KMS-11 (cell line): ENCODE results near the gene FCHO2.

Experiments used
- H2AFZ ChIP-seq: fragments of 200-600 bp; sonication (generic); 2 replicates; pipeline ENCODE4 v1.6.1; 2016; ENCODE audit warnings: antibody characterized with exemption, mixed run types, low read depth
- H3K27ac ChIP-seq: fragments of 200-600 bp; sonication (generic); 2 replicates; pipeline ENCODE4 v1.6.1; 2016; ENCODE audit warnings: mild to moderate bottlenecking, mixed run types
- H3K27me3 ChIP-seq: fragments of 200-600 bp; sonication (generic); 2 replicates; pipeline ENCODE4 v1.6.1; 2017; ENCODE audit warnings: mild to moderate bottlenecking, low read depth, mixed run types, moderate library complexity; ENCODE audit not compliant: insufficient read depth
- H3K36me3 ChIP-seq: fragments of 200-600 bp; sonication (generic); 2 replicates; pipeline ENCODE4 v1.6.1; 2017; ENCODE audit warnings: mild to moderate bottlenecking, mixed run types; ENCODE audit not compliant: insufficient read depth
- H3K4me1 ChIP-seq: fragments of 200-600 bp; sonication (generic); 2 replicates; pipeline ENCODE4 v1.6.1; 2016; ENCODE audit warnings: mild to moderate bottlenecking, low read depth, mixed run types; ENCODE audit not compliant: poor library complexity, severe bottlenecking
- H3K4me2 ChIP-seq: fragments of 200-600 bp; sonication (generic); 2 replicates; pipeline ENCODE4 v1.7.0; 2016; ENCODE audit warnings: mild to moderate bottlenecking, mixed run types
- H3K4me3 ChIP-seq: fragments of 200-600 bp; sonication (generic); IDR thresholded peaks from 2 replicates; pipeline ENCODE4 v1.6.1; 2017; ENCODE audit warnings: low read depth, low read length, mixed read lengths; ENCODE audit not compliant: insufficient read depth
- H3K79me2 ChIP-seq: fragments of 200-600 bp; sonication (generic); 2 replicates; pipeline ENCODE4 v1.6.1; 2016; ENCODE audit warnings: low read depth, mixed run types; ENCODE audit not compliant: insufficient read depth
- H3K9ac ChIP-seq: fragments of 200-600 bp; sonication (generic); 2 replicates; pipeline ENCODE4 v1.6.1; 2016; ENCODE audit warnings: mild to moderate bottlenecking, mixed run types
- H4K20me1 ChIP-seq: fragments of 200-600 bp; sonication (generic); 2 replicates; pipeline ENCODE4 v1.6.1; 2016; ENCODE audit warnings: mild to moderate bottlenecking, mixed run types; ENCODE audit not compliant: insufficient read depth
- TF ChIP-seq, protein P1 (sequence below): fragments of 200-600 bp; sonication (generic); conservative IDR thresholded peaks from 2 replicates; pipeline ENCODE4 v1.6.1; 2017; ENCODE audit warnings: low read depth, mild to moderate bottlenecking, antibody characterized with exemption, low read length, moderate library complexity, mixed read lengths

FCHO2 gene

GRCh38 chr5:73136055-73136562 is 180.3 kb downstream of the FCHO2 start:
- Histone ChIP-seq H3K4me3 (no peak overlapping the region), H3K36me3 (no peaks in the 10 kb centered on the region), H3K27me3 (no peaks in the 10 kb centered on the region), H3K4me1 (no peaks in the 10 kb centered on the region), H3K4me2 (no peak overlapping the region), H3K9ac (no peak overlapping the region), H2AFZ (no peak overlapping the region), H3K79me2 (no peaks in the 10 kb centered on the region), H3K27ac (no peak overlapping the region), H4K20me1 (no peaks in the 10 kb centered on the region)
- TF ChIP-seq, protein P1, sequence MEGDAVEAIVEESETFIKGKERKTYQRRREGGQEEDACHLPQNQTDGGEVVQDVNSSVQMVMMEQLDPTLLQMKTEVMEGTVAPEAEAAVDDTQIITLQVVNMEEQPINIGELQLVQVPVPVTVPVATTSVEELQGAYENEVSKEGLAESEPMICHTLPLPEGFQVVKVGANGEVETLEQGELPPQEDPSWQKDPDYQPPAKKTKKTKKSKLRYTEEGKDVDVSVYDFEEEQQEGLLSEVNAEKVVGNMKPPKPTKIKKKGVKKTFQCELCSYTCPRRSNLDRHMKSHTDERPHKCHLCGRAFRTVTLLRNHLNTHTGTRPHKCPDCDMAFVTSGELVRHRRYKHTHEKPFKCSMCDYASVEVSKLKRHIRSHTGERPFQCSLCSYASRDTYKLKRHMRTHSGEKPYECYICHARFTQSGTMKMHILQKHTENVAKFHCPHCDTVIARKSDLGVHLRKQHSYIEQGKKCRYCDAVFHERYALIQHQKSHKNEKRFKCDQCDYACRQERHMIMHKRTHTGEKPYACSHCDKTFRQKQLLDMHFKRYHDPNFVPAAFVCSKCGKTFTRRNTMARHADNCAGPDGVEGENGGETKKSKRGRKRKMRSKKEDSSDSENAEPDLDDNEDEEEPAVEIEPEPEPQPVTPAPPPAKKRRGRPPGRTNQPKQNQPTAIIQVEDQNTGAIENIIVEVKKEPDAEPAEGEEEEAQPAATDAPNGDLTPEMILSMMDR = no peak

DNA sequence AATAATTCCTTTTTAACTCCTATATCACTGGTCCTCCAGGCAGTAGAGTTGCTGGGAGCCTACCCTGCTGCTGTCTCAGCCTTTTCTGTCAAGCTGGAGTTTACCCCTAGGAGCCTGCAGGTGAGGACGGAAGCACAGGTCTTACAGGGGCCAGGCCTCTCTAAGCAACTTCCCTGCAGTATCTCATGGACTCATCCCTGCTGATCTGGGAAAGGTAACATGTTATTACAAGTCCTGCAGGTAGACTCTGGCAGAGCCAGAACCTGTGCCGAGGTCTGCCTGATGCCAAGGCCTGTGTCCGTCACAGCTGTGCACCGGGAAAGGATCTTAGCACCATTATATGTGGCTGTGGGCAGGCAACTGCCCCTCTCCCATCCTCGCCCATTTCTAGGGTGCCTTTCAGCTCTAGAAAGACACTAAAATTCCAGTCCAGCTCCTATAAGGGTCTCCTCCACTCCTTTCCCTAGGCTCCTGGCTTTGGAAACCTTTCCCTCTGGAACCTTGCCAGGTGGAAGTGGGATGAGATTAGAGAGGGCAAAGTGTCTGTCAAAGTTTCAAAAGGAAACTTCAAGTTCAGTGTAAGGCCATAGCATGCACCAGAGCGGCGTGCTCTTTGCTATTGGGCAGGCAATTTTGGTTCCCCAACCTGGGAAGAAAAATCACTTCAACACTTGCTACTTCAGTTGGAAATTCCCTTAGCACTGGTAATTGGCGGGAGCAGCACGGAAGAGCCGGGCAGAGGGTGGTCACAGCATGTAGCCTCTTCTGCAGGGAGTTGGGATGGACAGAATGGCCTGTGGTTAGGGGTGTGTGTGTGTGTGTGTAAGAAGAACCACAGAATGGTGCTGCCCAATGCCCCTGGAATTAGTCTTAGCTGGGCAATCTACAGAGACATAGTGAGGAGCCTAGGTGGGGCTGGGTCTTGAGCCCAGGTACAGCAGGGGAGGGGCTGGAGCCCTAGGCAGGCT is 182.0 kb downstream of the FCHO2 start:
- no peak overlapping the region for H3K4me3 ChIP-seq
- no peak overlapping the region for H3K27ac ChIP-seq
- H3K9ac ChIP-seq = no peak overlapping the region
- no peaks in the 10 kb centered on the region for H3K27me3 ChIP-seq
- H3K36me3 ChIP-seq = no peaks in the 10 kb centered on the region
- H2AFZ ChIP-seq = no peak overlapping the region
- no peaks in the 10 kb centered on the region for H3K79me2 ChIP-seq
- TF ChIP-seq, protein P1 = no peak
- no peaks in the 10 kb centered on the region for H3K4me1 ChIP-seq
- no peaks in the 10 kb centered on the region for H4K20me1 ChIP-seq
- H3K4me2 ChIP-seq = no peak overlapping the region

- H4K20me1 ChIP-seq = no peaks in the 10 kb centered on the region
- no peak overlapping the region for H3K4me2 ChIP-seq
- H3K4me3 ChIP-seq = no peak overlapping the region
- H2AFZ ChIP-seq = no peak overlapping the region
- H3K4me1 ChIP-seq = no peaks in the 10 kb centered on the region
- TF ChIP-seq, protein P1 = no peak
- no peaks in the 10 kb centered on the region for H3K36me3 ChIP-seq
- no peak overlapping the region for H3K9ac ChIP-seq
- no peaks in the 10 kb centered on the region for H3K79me2 ChIP-seq
- no peaks in the 10 kb centered on the region for H3K27me3 ChIP-seq
- H3K27ac ChIP-seq = no peak overlapping the region
Measured at GRCh38 chr5:73139485-73139884, 183.6 kb downstream of the FCHO2 start.
